AG10803 (cell line): ENCODE measurements around the gene JPH2.

Experiments used
- DNase-seq: peaks from one replicate; pipeline ENCODE4 v3.0.0; 2010; ENCODE audit warnings: low read depth
- H3K4me3 ChIP-seq: 2 replicates; pipeline ENCODE4 v1.5.1; 2011; ENCODE audit warnings: mild to moderate bottlenecking, low read length, control low read depth
- TF ChIP-seq, protein P1 (sequence below): conservative IDR thresholded peaks from 2 replicates; pipeline ENCODE4 v1.5.1; 2011; ENCODE audit warnings: mild to moderate bottlenecking, low read length, control low read depth, inconsistent platforms

Gene JPH2

DNA sequence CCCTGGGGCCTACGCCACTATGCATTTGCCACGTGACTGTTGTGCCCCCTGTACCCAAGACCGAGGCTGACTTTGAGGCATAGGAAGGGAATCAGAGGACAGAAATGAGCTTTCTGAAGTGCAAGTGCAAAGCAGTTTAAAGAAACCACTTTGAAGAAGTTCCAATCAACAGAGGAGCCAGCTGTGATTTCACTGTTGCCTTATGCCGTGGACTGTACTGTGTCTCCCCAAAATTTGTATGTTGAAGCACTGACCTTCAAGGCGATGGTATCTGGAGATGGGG is 111.1 kb downstream of the JPH2 start:
- TF ChIP-seq, protein P1, sequence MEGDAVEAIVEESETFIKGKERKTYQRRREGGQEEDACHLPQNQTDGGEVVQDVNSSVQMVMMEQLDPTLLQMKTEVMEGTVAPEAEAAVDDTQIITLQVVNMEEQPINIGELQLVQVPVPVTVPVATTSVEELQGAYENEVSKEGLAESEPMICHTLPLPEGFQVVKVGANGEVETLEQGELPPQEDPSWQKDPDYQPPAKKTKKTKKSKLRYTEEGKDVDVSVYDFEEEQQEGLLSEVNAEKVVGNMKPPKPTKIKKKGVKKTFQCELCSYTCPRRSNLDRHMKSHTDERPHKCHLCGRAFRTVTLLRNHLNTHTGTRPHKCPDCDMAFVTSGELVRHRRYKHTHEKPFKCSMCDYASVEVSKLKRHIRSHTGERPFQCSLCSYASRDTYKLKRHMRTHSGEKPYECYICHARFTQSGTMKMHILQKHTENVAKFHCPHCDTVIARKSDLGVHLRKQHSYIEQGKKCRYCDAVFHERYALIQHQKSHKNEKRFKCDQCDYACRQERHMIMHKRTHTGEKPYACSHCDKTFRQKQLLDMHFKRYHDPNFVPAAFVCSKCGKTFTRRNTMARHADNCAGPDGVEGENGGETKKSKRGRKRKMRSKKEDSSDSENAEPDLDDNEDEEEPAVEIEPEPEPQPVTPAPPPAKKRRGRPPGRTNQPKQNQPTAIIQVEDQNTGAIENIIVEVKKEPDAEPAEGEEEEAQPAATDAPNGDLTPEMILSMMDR = no peak
- DNase-seq = no peak

DNA sequence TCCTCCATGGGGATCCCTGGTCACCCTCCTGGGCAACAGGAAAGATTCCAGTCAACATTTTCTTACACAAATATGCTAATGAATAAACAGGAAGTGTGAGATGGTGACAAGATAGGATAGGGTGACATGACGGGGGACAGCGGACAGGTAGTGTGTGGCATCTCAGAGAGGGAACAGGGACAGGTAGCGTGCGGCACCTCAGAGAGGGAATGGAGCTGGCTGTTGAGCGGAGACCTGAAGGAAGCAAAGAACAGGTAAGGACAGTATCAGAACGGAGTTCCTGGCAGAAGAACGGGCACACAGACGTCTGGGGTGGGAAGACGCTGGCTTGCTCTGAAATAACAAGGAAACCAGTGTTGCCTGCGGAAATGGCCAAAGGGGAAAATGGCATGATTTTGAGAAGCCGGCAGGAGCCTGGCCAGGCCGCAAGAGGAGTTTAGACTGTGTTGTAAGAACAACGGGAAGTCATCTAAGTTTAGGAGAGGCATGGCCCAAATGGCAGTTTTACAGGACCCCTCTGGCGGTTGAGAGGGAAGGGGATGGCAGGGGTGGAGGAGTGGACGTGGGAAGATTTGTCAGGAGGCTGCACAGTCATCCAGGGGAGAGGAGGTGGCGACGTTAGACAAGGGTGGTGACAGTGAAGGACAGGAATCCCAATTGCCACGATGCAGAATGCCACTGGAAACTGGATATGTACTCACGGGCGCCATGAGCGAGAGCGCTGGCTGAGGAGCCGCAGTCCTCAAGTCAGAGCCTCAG is 111.6 kb downstream of the JPH2 start:
- no peak overlapping the region for H3K4me3 ChIP-seq
- no peak for DNase-seq
- TF ChIP-seq, protein P1 = no peak

More for the DNA sequence above, 111.1 kb downstream of the JPH2 start:
- no peak overlapping the region for H3K4me3 ChIP-seq

DNA sequence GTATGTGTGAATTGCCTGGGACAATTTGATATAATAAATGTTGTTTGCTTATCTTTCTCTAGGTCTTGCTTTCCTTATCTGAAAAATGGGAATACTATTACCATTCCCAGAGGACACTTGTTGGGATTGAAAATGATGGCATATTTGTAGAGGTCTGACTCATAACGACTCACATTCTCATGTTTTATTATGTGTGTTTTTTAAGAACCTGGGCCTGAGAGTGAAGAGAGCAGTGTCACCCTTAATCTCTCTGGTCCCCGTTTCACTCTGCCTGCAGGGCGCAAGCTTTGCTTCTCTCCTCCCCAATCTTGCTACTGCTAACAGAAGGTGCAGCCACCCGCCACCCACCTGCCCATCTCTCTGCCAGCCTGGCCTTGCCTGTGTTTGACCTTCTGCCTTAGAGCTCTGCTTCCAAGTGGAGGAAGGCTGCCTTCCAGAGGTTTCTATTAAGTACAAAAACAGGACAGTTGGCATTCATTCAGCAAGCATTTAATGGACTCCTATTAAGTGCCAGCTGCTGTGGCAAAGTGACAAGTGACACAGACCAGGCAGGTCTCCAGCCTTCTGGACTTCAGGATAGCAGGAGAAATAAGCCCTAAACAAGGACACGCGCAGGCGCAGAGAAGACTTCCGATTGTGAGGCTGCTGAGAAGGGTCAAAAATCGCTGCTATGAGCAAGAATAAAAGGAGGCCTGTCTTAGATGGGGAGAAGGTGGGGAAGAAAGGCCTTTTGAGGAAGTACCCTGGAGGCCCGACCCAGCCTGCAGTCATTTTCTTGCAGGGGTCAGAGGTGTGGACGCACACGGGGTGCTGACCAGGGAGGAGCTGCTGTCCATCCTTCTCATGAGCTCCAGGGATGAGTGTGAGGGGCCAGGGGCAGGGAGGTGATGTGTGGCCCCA is 112.5 kb downstream of the JPH2 start:
- H3K4me3 ChIP-seq = no peak overlapping the region
- TF ChIP-seq, protein P1 = no peak
- DNase-seq = peak; percentile 50

DNA sequence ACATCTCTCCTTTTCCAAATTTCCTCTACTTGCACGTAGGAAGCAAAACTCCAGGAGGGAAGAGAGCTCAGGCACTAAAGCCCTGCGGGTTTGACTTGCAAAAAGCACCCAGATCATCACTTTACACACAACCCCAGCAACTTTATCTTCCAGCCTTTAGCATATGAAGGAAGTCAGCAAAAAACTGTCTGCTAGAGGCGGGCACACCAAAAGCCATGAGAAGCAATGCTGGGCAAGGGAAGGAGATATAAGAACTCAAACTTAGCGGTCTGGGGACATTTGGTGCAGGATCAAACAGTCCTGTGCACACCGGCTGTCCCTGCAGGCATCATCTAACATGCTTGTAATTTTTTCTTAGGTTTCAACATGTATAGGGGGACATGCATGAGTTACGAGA is 113.3 kb downstream of the JPH2 start:
- TF ChIP-seq, protein P1 = no peak
- no peak for DNase-seq
- no peak overlapping the region for H3K4me3 ChIP-seq

DNA sequence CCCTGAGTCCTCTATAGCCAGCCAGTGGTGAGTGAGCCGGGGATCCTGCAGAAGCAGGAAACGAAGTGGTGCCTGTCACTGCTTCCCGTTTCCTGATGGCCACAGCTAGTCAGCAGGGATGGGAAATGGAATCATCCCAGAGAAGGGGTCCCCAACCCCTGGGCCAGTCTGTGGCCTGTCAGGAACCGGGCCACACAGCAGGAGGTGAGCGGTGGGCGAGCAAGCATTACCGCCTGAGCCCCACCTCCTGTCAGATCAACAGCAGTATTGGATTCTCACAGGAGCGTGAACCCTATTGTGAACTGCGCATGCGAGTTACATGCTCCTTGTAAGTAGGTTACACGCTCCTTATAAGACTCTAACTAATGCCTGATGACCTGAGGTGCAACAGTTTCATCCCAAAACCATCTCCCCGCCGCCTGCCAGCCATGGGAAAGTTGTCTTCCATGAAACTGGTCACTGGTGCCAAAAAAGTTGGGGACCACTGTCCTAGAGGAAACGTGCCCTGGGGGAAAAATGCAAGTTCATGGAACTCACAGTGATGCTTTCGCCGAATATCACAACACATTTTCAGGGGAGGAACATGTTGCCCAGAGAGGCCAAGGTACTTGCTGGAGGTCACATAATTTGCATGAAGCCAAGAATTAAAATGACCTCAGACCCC is 113.8 kb downstream of the JPH2 start:
- TF ChIP-seq, protein P1 = no peak
- no peak for DNase-seq
- no peak overlapping the region for H3K4me3 ChIP-seq

DNA sequence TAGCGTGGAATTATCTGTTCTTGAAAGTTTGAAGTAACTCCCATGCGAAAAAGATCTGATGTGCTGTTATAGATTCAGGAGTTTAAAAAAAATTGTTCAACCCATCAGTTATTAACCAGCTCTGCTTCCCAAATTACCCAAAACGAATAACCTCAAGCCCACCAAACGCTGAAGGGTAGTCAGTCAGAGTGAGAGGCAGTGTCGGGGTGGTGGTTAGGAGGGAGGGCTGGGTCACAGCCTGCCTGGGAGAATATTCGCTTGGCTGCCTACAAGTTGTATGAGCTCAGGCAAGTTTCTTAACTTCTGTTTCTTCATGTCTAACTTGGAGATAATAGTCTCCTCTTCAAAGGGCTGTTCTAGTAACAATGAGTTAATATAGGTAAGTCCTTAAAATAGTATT is 114.6 kb downstream of the JPH2 start:
- H3K4me3 ChIP-seq = no peak overlapping the region
- TF ChIP-seq, protein P1 = no peak
- DNase-seq = no peak
